MM.1S (cell line): ENCODE results near the gene TTC39C.

Experiments
- EZH2 ChIP-seq: fragments of 300-600 bp; sonication (generic); optimal IDR thresholded peaks from 2 replicates; pipeline ENCODE3; 2017; ENCODE audit warnings: low read depth, mild to moderate bottlenecking, antibody characterized with exemption, low read length, mixed read lengths
- EZH2phosphoT487 ChIP-seq: fragments of 300-600 bp; sonication (generic); IDR thresholded peaks from 2 replicates; pipeline ENCODE4 v1.6.1; 2018; ENCODE audit warnings: antibody characterized with exemption, low read length
- TF ChIP-seq, protein P1 (sequence below): fragments of 300-600 bp; sonication (generic); IDR thresholded peaks from 2 replicates; pipeline ENCODE4 v1.5.1; 2016; ENCODE audit warnings: antibody characterized with exemption, low read length, mixed read lengths

DNA sequence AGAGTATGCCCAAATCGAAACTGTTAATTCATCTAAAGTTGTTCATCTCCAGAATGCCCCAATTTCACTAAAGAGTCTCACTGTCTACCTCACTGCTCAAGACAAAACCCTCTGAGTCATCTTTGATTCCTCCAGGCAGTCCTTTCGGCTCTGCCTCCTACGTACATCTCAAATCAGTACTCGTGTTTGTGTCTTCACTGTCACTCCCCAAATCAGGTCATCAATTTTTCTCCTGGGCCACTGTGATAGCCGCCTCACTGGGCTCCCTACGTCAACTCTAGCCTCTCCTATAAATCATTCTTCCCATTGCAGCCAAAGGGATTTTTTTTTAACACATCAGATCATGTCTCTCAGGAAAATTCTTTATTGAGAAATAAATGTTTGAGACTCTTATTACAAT is 42.1 kb upstream of the TTC39C start:
- TF ChIP-seq, protein P1, sequence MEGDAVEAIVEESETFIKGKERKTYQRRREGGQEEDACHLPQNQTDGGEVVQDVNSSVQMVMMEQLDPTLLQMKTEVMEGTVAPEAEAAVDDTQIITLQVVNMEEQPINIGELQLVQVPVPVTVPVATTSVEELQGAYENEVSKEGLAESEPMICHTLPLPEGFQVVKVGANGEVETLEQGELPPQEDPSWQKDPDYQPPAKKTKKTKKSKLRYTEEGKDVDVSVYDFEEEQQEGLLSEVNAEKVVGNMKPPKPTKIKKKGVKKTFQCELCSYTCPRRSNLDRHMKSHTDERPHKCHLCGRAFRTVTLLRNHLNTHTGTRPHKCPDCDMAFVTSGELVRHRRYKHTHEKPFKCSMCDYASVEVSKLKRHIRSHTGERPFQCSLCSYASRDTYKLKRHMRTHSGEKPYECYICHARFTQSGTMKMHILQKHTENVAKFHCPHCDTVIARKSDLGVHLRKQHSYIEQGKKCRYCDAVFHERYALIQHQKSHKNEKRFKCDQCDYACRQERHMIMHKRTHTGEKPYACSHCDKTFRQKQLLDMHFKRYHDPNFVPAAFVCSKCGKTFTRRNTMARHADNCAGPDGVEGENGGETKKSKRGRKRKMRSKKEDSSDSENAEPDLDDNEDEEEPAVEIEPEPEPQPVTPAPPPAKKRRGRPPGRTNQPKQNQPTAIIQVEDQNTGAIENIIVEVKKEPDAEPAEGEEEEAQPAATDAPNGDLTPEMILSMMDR = no peak
- TF ChIP-seq EZH2 (no peak), EZH2phosphoT487 (no peak)
